WERI-Rb-1 (cell line): Measurements from ENCODE around the gene PRKCH.

Experiments
- DNase-seq: peaks from one replicate; pipeline ENCODE4 v3.0.0-alpha.2; 2020
- H3K27ac ChIP-seq: fragments of 250-450 bp; sonication (Bioruptor Pico); 2 replicates; pipeline ENCODE4 v1.5.1; 2020; ENCODE audit warnings: mild to moderate bottlenecking, moderate library complexity
- H3K27me3 ChIP-seq: fragments of 250-450 bp; sonication (Bioruptor Pico); 2 replicates; pipeline ENCODE4 v1.5.1; 2021; ENCODE audit warnings: mild to moderate bottlenecking, low read depth, moderate library complexity; ENCODE audit not compliant: insufficient read depth, severe bottlenecking
- H3K36me3 ChIP-seq: fragments of 250-450 bp; sonication (Bioruptor Pico); 2 replicates; pipeline ENCODE4 v1.5.1; 2020; ENCODE audit warnings: mild to moderate bottlenecking, moderate library complexity
- H3K4me3 ChIP-seq: 2 replicates; pipeline ENCODE4 v1.5.1; 2011; ENCODE audit warnings: low read depth, mild to moderate bottlenecking, control low read depth, low read length
- H3K9me3 ChIP-seq: fragments of 250-450 bp; sonication (Bioruptor Pico); 2 replicates; pipeline ENCODE4 v1.5.1; 2021; ENCODE audit warnings: mild to moderate bottlenecking, moderate library complexity; ENCODE audit not compliant: severe bottlenecking
- TF ChIP-seq, protein P1 (sequence below): IDR thresholded peaks from 2 replicates; pipeline ENCODE4 v1.5.1; 2011; ENCODE audit warnings: low read depth, mild to moderate bottlenecking, control low read depth, inconsistent platforms, low read length

Gene PRKCH

DNA sequence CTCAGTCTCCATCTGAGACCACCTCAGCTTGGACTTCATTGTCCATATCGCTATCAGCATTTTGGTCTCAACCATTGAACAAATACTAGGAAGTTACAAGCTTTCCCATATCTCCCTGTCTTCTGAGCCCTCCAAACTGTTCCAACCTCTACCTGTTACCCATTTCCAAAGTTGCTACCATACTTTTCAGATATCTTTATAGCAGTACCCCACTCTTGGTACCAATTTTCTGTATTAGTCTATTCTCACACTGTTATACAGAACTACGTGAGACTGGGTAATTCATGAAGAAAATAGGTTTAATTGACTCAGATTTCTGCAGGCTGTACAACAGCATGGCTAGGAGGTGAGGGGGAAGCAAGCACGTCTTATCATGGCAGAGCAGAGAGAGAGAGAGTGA, 53.8 kb downstream of the PRKCH start:
- DNase-seq, result no peak
- TF ChIP-seq, protein P1, sequence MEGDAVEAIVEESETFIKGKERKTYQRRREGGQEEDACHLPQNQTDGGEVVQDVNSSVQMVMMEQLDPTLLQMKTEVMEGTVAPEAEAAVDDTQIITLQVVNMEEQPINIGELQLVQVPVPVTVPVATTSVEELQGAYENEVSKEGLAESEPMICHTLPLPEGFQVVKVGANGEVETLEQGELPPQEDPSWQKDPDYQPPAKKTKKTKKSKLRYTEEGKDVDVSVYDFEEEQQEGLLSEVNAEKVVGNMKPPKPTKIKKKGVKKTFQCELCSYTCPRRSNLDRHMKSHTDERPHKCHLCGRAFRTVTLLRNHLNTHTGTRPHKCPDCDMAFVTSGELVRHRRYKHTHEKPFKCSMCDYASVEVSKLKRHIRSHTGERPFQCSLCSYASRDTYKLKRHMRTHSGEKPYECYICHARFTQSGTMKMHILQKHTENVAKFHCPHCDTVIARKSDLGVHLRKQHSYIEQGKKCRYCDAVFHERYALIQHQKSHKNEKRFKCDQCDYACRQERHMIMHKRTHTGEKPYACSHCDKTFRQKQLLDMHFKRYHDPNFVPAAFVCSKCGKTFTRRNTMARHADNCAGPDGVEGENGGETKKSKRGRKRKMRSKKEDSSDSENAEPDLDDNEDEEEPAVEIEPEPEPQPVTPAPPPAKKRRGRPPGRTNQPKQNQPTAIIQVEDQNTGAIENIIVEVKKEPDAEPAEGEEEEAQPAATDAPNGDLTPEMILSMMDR, result no peak
- no peaks in the 10 kb centered on the region for H3K27me3 ChIP-seq
- no peaks in the 10 kb centered on the region for H3K36me3 ChIP-seq
- H3K4me3 ChIP-seq, result no peak overlapping the region
- H3K27ac ChIP-seq, result no peak overlapping the region
- peaks cover 18% of the 10 kb centered on the region for H3K9me3 ChIP-seq

DNA sequence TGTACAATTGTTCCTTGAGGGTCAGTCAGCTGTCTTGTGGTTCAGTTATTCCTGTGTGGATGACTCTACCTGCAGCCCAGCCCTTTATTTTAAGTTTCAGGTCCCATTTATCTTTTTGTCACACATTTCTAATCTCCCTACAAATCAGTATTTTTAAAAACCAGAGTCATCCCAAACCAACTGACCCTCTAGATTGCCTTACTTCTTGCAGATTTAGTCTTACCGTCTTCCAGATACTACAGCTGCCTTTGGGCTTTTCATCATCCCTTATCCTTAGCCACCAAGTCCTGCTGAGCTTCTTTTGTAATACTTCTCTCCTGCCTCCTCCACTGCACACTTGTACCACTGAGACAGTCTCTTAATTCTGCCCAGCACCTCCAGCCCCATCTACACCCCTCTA, 54.9 kb downstream of the PRKCH start:
- Histone ChIP-seq H3K27me3 (no peaks in the 10 kb centered on the region), H3K9me3 (peaks cover 18% of the 10 kb centered on the region), H3K4me3 (no peak overlapping the region), H3K27ac (no peak overlapping the region), H3K36me3 (no peaks in the 10 kb centered on the region)
- TF ChIP-seq, protein P1, result no peak
- DNase-seq, result no peak

DNA sequence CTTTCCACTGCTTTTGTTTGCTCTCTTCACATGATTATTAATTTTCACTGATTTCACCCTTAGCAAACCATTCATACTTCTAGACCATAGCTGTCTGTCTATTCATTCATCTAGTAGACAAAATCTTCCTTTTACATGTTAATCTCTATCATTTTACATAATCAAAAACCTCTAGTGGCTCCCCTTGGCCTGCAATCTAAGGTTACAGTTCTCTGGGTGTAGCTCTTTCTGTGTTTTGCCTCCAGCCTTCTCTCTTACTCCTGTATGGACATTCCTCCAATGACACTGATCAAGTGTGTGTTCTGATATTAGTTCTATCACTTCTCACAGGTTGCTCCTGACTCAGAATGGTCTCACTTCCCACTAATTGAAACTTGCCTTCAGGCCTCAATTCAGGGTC, 56.4 kb downstream of the PRKCH start:
- H3K9me3 ChIP-seq, result peaks cover 18% of the 10 kb centered on the region
- no peak overlapping the region for H3K27ac ChIP-seq
- no peak for DNase-seq
- no peak overlapping the region for H3K4me3 ChIP-seq
- no peaks in the 10 kb centered on the region for H3K36me3 ChIP-seq
- no peaks in the 10 kb centered on the region for H3K27me3 ChIP-seq
- TF ChIP-seq, protein P1, result no peak

DNA sequence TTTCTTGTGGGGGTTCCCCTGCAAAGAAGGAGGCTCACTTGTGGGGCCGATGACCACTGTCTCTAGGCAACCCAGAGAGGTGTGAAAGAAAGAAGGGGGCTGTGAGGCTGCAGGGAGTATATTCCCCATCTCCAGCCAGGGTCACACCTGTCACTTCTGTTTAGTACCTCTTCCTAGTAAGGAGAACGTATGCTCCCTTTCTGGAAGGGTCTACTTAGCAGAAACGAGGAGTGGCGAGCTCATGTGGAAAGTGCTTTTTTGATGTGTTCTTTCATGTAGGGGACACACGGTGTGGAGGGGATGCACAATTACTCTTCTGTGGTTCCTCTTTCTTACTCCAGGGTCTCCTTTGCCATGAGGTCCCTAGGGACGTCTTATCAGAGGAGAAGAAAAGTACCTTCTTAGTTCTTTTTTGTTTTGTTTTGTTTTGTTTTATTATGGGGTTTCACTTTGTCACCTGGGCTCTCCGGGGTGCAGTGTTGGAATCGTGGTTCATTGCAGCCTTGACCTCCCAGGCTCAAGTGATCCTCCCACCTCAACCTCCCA, 58.3 kb downstream of the PRKCH start:
- Histone ChIP-seq H3K9me3 (peaks cover 3% of the 10 kb centered on the region), H3K36me3 (no peaks in the 10 kb centered on the region), H3K4me3 (no peak overlapping the region), H3K27ac (no peak overlapping the region), H3K27me3 (no peaks in the 10 kb centered on the region)
- DNase-seq, result no peak
- TF ChIP-seq, protein P1, result no peak

DNA sequence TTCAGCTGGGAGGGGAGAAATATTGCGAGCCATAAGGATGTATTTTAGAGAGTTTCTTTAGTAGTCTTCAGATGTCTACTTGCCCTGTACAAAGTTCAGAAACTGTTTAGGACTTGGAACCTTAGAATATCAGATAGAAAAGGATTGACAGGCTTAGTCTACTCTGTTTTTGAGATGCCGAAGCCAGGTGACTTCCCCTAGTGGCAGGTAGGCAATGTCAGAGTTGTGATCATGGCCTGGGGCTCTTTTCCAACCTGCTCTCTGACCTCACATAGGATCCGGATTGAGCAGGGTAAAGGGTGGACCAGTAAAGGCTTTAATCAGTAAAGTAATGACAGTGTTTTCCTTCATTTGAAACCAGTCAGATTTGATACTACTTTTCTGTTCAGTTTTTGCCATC, 59.6 kb downstream of the PRKCH start:
- TF ChIP-seq, protein P1, result 0 out of 2 replicates have a peak, but pooled peaks have one; percentile 5
- DNase-seq, result no peak
- Histone ChIP-seq H3K27ac (no peak overlapping the region), H3K27me3 (no peaks in the 10 kb centered on the region), H3K36me3 (no peaks in the 10 kb centered on the region), H3K4me3 (no peak overlapping the region), H3K9me3 (no peaks in the 10 kb centered on the region)

DNA sequence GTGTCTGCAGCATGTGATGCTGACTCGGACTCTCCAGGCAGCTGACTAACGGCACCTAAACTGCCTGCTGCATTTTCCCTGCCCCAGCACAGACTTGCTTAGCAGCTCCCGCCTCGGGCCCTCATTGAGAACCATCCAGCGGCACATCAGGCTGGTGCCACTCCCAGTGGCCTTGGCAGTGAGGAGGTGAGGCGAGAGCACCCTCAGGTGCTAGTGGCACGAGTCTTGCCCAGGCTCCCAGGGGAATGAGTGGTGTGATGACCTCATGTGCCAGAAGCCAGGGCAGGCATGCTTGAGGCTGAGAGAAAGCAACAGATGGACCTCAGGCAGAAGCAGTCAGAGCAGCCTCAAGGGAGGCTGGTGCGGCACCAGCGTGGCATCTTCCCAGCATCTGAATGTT, 60.2 kb downstream of the PRKCH start:
- H3K36me3 ChIP-seq, result no peaks in the 10 kb centered on the region
- TF ChIP-seq, protein P1, result no peak
- H3K27ac ChIP-seq, result no peak overlapping the region
- no peaks in the 10 kb centered on the region for H3K27me3 ChIP-seq
- no peak overlapping the region for H3K4me3 ChIP-seq
- no peaks in the 10 kb centered on the region for H3K9me3 ChIP-seq
- no peak for DNase-seq
